ENCODE measurements around the gene TMEM114.

TMEM114 gene

GRCh38 chr16:8589900-8590688, at the start of gene TMEM114:
Gene TMEM114, minus strand, starts transcription at chr16:8590511. Its CDS starts 673 bp downstream, at chr16:8589838.
- no peak for DNase-seq (ENCODE audit: low read depth in 2 of 2)

GRCh38 chr16:8639694-8640093, 49.4 kb upstream of the TMEM114 start:
- no peak for DNase-seq (ENCODE audit: low read depth in 2 of 2)

GRCh38 chr16:8634991-8635736, 44.9 kb upstream of the TMEM114 start:
- no peak for DNase-seq (ENCODE audit: low read depth in 2 of 2)

- DNase-seq (ENCODE audit: low read depth in 2 of 2) = no peak
These were observed 42.4 kb upstream of the TMEM114 start for GRCh38 chr16:8632675-8633182.

- DNase-seq (ENCODE audit: low read depth in 2 of 2) = no peak
These were observed 41.6 kb upstream of the TMEM114 start for GRCh38 chr16:8631818-8632465.

- DNase-seq (ENCODE audit: low read depth in 2 of 2) = no peak
These were observed 41.1 kb upstream of the TMEM114 start for GRCh38 chr16:8631373-8631772.

- no peak for DNase-seq (ENCODE audit: low read depth in 2 of 2)
These were observed 40.1 kb upstream of the TMEM114 start for GRCh38 chr16:8630255-8630953.

- DNase-seq (ENCODE audit: low read depth in 2 of 2) = no peak
These were observed 38.8 kb upstream of the TMEM114 start for GRCh38 chr16:8628981-8629725.

GRCh38 chr16:8627456-8627855, 37.1 kb upstream of the TMEM114 start:
- DNase-seq (ENCODE audit: low read depth in 2 of 2) = no peak

GRCh38 chr16:8626946-8627345, 36.6 kb upstream of the TMEM114 start:
- DNase-seq (ENCODE audit: low read depth in 2 of 2) = no peak

GRCh38 chr16:8625491-8626087, 35.3 kb upstream of the TMEM114 start:
- DNase-seq (ENCODE audit: low read depth in 2 of 2) = no peak

GRCh38 chr16:8623634-8624033, 33.3 kb upstream of the TMEM114 start:
- DNase-seq (ENCODE audit: low read depth in 2 of 2) = no peak

- no peak for DNase-seq (ENCODE audit: low read depth in 2 of 2)
These were observed 32.0 kb upstream of the TMEM114 start for GRCh38 chr16:8622315-8622656.

GRCh38 chr16:8621572-8622314, 31.4 kb upstream of the TMEM114 start, which contains the start of gene METTL22:
Gene METTL22, plus strand, starts transcription at chr16:8621698. Its CDS starts 3,968 bp downstream, at chr16:8625666.
- DNase-seq (ENCODE audit: low read depth in 2 of 2) = peak; percentile 87 to 89

- DNase-seq (ENCODE audit: low read depth in 2 of 2) = no peak
These were observed 30.9 kb upstream of the TMEM114 start for GRCh38 chr16:8621222-8621571.

GRCh38 chr16:8620535-8620934, 30.2 kb upstream of the TMEM114 start:
- DNase-seq (ENCODE audit: low read depth in 2 of 2) = no peak

- no peak for DNase-seq (ENCODE audit: low read depth in 2 of 2)
These were observed 29.5 kb upstream of the TMEM114 start for GRCh38 chr16:8619671-8620370.

GRCh38 chr16:8614435-8615029, 24.2 kb upstream of the TMEM114 start:
- no peak for DNase-seq (ENCODE audit: low read depth in 2 of 2)

Data from stimulated activated CD8-positive, alpha-beta memory T cell treated with anti-CD3 and anti-CD28 coated beads, Interleukin-15, amount 100 ng/mL, for 48 hours (primary cell).